ENCODE data around the gene GBP1.
"Not testable (repeated sequence)": the region's sequence is repeated elsewhere in the genome, so short reads cannot be mapped to it uniquely, and the experiment has no call there.

GBP1 gene

GRCh38 chr1:89065079-89065868 lies at the start of gene GBP1:
Gene GBP1, minus strand, starts transcription at chr1:89065208. Its CDS starts 1,974 bp downstream, at chr1:89063234.
- no peak for DNase-seq (ENCODE audit: low read depth)

- no peak for DNase-seq (ENCODE audit: low read depth)
These were observed 49.7 kb upstream of the GBP1 start for GRCh38 chr1:89114662-89115061.

- DNase-seq (ENCODE audit: low read depth), result no peak
These were observed 48.0 kb upstream of the GBP1 start for GRCh38 chr1:89112871-89113613.

- DNase-seq (ENCODE audit: low read depth), result no peak
These were observed 39.7 kb upstream of the GBP1 start for GRCh38 chr1:89104687-89105086.

GRCh38 chr1:89104147-89104546 lies 39.1 kb upstream of the GBP1 start:
- no peak for DNase-seq (ENCODE audit: low read depth)

GRCh38 chr1:89102021-89102420 lies 37.0 kb upstream of the GBP1 start:
- no peak for DNase-seq (ENCODE audit: low read depth)

- no peak for DNase-seq (ENCODE audit: low read depth)
These were observed 35.4 kb upstream of the GBP1 start for GRCh38 chr1:89100412-89100811.

GRCh38 chr1:89098857-89099256 lies 33.8 kb upstream of the GBP1 start:
- DNase-seq (ENCODE audit: low read depth), result no peak

- DNase-seq (ENCODE audit: low read depth), result no peak
These were observed 30.7 kb upstream of the GBP1 start for GRCh38 chr1:89095737-89096136.

GRCh38 chr1:89089962-89090361 lies 25.0 kb upstream of the GBP1 start:
- no peak for DNase-seq (ENCODE audit: low read depth)

GRCh38 chr1:89088572-89088971 lies 23.6 kb upstream of the GBP1 start:
- no peak for DNase-seq (ENCODE audit: low read depth)

GRCh38 chr1:89087241-89087640 lies 22.2 kb upstream of the GBP1 start:
- DNase-seq (ENCODE audit: low read depth), result no peak

GRCh38 chr1:89085781-89086180 lies 20.8 kb upstream of the GBP1 start:
- DNase-seq (ENCODE audit: low read depth), result no peak

- DNase-seq (ENCODE audit: low read depth), result no peak
These were observed 16.0 kb upstream of the GBP1 start for GRCh38 chr1:89081005-89081404.

GRCh38 chr1:89080068-89080467 lies 15.1 kb upstream of the GBP1 start:
- not testable (repeated sequence) for DNase-seq (ENCODE audit: low read depth)

GRCh38 chr1:89072466-89073065 lies 7.6 kb upstream of the GBP1 start:
- DNase-seq (ENCODE audit: low read depth), result not testable (repeated sequence)

GRCh38 chr1:89070509-89070908 lies 5.5 kb upstream of the GBP1 start:
- no peak for DNase-seq (ENCODE audit: low read depth)

GRCh38 chr1:89069951-89070350 lies 4.9 kb upstream of the GBP1 start:
- no peak for DNase-seq (ENCODE audit: low read depth)

- no peak for DNase-seq (ENCODE audit: low read depth)
These were observed 3.3 kb upstream of the GBP1 start for GRCh38 chr1:89068291-89068690.

GRCh38 chr1:89064632-89065031 lies 376 bp downstream of the GBP1 start:
- no peak for DNase-seq (ENCODE audit: low read depth)

- no peak for DNase-seq (ENCODE audit: low read depth)
These were observed 1.9 kb downstream of the GBP1 start for GRCh38 chr1:89063094-89063493.

GRCh38 chr1:89060091-89060490 lies 4.9 kb downstream of the GBP1 start:
- no peak for DNase-seq (ENCODE audit: low read depth)

GRCh38 chr1:89051955-89052312 lies 13.1 kb downstream of the GBP1 start:
- no peak for DNase-seq (ENCODE audit: low read depth)

Measured in stimulated activated CD8-positive, alpha-beta memory T cell treated with anti-CD3 and anti-CD28 coated beads, Interleukin-15, amount 100 ng/mL, for 24 hours (primary cell).